CD8-positive, alpha-beta memory T cell (primary cell): Measurements from ENCODE around the gene DSN1. TPM values are rescaled to one million over a fixed set of nuclear protein-coding genes. Genes with fewer than 3 reads are reported as not detected.

Source experiments
- CTCF ChIA-PET: fragments of 350-600 bp; sonication (Branson Sonifier 250); formaldehyde crosslinking; loops from one replicate; lab custom pipeline; 2021; ENCODE audit warnings: antibody characterized with exemption; lab: Charles Lee
- POLR2A ChIA-PET: fragments of 350-600 bp; sonication (Branson Sonifier 250); formaldehyde crosslinking; loops from one replicate; lab custom pipeline; 2021; ENCODE audit warnings: antibody characterized with exemption; lab: Charles Lee
- DNase-seq, 5 donors: peaks; one replicate each; pipeline versions ENCODE4 v3.0.0 to v3.0.0-alpha.2; 2020 to 2022; ENCODE audit warnings: mixed read lengths in 1 of 5
- H3K27ac ChIP-seq: one replicate; pipeline ENCODE4 v1.7.0; 2013; ENCODE audit warnings: low read depth, mild to moderate bottlenecking, low read length, moderate library complexity
- H3K27me3 ChIP-seq: 2 replicates; pipeline ENCODE4 v1.7.0; 2013; ENCODE audit warnings: low read length, mild to moderate bottlenecking; ENCODE audit not compliant: insufficient read depth, poor library complexity, severe bottlenecking
- H3K36me3 ChIP-seq: 2 replicates; pipeline ENCODE4 v1.7.0; 2013; ENCODE audit warnings: mild to moderate bottlenecking, low read length, moderate library complexity; ENCODE audit not compliant: insufficient read depth
- H3K4me1 ChIP-seq: 2 replicates; pipeline ENCODE4 v1.7.0; 2013; ENCODE audit warnings: mild to moderate bottlenecking, low read length, moderate library complexity; ENCODE audit not compliant: insufficient read depth
- H3K4me3 ChIP-seq: 2 replicates; pipeline ENCODE4 v1.7.0; 2013; ENCODE audit warnings: mild to moderate bottlenecking, low read length
- H3K9me3 ChIP-seq: 2 replicates; pipeline ENCODE4 v1.7.0; 2013; ENCODE audit warnings: mild to moderate bottlenecking, low read length
- H3K27ac Mint-ChIP-seq, 8 donors: one replicate each; pipeline ENCODE4 v1.8.0; 2020 to 2021; ENCODE audit warnings: mixed read lengths in 8 of 8, mild to moderate bottlenecking in 6 of 8, inconsistent platforms in 3 of 8, moderate library complexity in 3 of 8
- H3K27me3 Mint-ChIP-seq, 2 donors: one replicate each; pipeline ENCODE4 v1.8.0; 2020 to 2021; ENCODE audit warnings: mixed read lengths in 2 of 2, mild to moderate bottlenecking in 1 of 2, moderate library complexity in 1 of 2
- H3K36me3 Mint-ChIP-seq, 3 donors: one replicate each; pipeline ENCODE4 v1.8.0; 2020 to 2021; ENCODE audit warnings: mixed read lengths in 3 of 3, inconsistent platforms in 1 of 3, mild to moderate bottlenecking in 1 of 3
- H3K4me1 Mint-ChIP-seq, 3 donors: one replicate each; pipeline ENCODE4 v1.8.0; 2020 to 2021; ENCODE audit warnings: mixed read lengths in 3 of 3, inconsistent platforms in 1 of 3, mild to moderate bottlenecking in 1 of 3
- H3K4me3 Mint-ChIP-seq, 7 donors: one replicate each; pipeline ENCODE4 v1.8.0; 2020 to 2021; ENCODE audit warnings: mixed read lengths in 7 of 7, mild to moderate bottlenecking in 6 of 7, moderate library complexity in 4 of 7, inconsistent platforms in 2 of 7
- H3K9me3 Mint-ChIP-seq, 5 donors: one replicate each; pipeline ENCODE4 v1.8.0; 2020 to 2022; ENCODE audit warnings: mixed read lengths in 5 of 5, mild to moderate bottlenecking in 3 of 5, moderate library complexity in 2 of 5, inconsistent platforms in 1 of 5
- polyA plus RNA-seq: library from polyadenylated mRNA; unstranded; fragments of 300-500 nt; fragmentation: Illumina TruSeq; gene quantifications from one replicate; pipeline ENCODE4 v1.2.3, GENCODE V29; 2021
- total RNA-seq, 2 experiments: library from RNA; stranded (reverse); gene quantifications; one replicate each; pipeline ENCODE4 v1.2.3, GENCODE V29; 2021

Gene DSN1
- total and polyA plus RNA-seq, 3 experiments from 2014 or later: 6.7 to 24.7 (median 23.1) TPM

DNA sequence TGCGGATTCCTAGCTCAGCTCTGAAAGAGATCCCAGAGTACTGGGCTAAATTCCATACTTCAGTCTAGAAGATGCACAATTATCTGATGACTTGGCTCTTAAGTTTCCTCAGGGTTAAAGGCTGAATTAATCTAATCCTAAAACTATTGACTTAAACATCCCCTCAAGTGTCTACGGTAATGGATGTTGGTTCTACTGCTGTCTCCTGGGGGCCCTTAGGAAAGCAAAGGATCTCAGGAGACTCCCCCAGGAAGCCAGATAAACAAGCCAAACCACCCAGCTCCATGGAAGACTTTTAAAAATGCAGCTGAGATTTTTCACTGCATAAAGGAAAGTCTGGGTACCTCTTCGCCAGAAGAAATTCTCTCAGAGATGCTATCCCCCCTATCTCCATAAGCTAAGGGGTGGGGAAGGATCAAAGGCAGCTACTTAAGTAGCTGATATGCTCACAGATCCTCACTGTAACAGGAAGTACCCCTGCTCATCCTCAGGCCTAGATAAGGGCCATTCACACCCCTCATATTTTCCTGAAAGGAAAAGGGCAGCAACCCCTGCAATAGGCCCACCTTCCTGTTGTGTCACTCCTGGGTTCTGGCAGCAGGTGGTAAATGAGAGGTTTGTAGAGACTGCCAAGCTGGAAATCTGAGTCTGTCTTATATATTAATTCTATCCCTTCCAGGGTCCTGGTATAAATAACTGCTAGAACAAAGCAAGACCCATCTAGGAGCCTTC is 36.9 kb downstream of the DSN1 start:
- Mint-ChIP-seq H3K4me3 (peak overlapping the region in 1 of 7 donors; percentile 28), H3K27ac (peak overlapping the region in 1 of 8 donors; percentile 14), H3K27me3 (no peaks in the 10 kb centered on the region), H3K9me3 (no peaks in the 10 kb centered on the region), H3K36me3 (no peaks in the 10 kb centered on the region), H3K4me1 (peaks cover 15 to 46% (median 37%) of the 10 kb centered on the region in 3 donors)
- Histone ChIP-seq H3K9me3 (no peaks in the 10 kb centered on the region), H3K4me3 (no peak overlapping the region), H3K27me3 (no peaks in the 10 kb centered on the region), H3K27ac (no peak overlapping the region), H3K36me3 (no peaks in the 10 kb centered on the region), H3K4me1 (peaks cover 15% of the 10 kb centered on the region)
- POLR2A ChIA-PET: no interaction called here
- DNase-seq: no peak
- CTCF ChIA-PET: interaction anchor here (1.2 to 2.2 kb wide), 4 partner anchors 10 to 124 kb away, joined by 3 to 6 read pairs (median 4); no protein-coding TSS in a partner anchor

DNA sequence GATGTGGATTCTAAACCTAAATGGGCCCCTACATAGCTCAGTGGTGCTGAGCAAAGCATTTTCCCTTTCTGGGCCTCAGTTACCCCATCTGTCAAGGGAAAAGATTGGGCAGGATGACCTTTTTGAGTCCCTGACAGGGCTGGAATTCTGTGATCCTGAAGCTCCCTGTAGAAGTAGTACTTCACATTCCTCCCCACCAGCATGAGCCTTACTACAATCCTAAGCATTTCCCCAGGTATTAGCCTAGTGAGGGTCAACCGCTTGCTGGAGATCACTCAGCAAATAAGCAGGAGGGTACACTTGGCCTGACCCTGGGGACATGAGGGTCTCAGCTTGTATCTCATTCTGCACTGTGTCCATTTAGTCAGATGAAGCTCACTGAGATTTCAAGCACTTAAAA is 41.1 kb downstream of the DSN1 start:
- DNase-seq: no peak
- Mint-ChIP-seq H3K4me1 (peaks cover 19 to 52% (median 32%) of the 10 kb centered on the region in 3 donors), H3K27me3 (no peaks in the 10 kb centered on the region), H3K9me3 (no peaks in the 10 kb centered on the region), H3K27ac (peak overlapping the region in 2 of 8 donors; percentile 72 to 87), H3K36me3 (peaks cover 0 to 1% (median 0%) of the 10 kb centered on the region in 3 donors), H3K4me3 (no peak overlapping the region)
- H3K27ac ChIP-seq: no peak overlapping the region
- H3K9me3 ChIP-seq: no peaks in the 10 kb centered on the region
- H3K27me3 ChIP-seq: no peaks in the 10 kb centered on the region
- H3K36me3 ChIP-seq: no peaks in the 10 kb centered on the region
- ChIA-PET CTCF (interaction anchor here (1.0 to 4.0 kb wide), 4 partner anchors 12 to 140 kb away, joined by 3 to 15 read pairs (median 10); no protein-coding TSS in a partner anchor), POLR2A (interaction anchor here (0.7 to 1.6 kb wide), 2 partner anchors 22 to 128 kb away, joined by 4 read pairs; no protein-coding TSS in a partner anchor)
- no peak overlapping the region for H3K4me3 ChIP-seq
- peaks cover 15% of the 10 kb centered on the region for H3K4me1 ChIP-seq

DNA sequence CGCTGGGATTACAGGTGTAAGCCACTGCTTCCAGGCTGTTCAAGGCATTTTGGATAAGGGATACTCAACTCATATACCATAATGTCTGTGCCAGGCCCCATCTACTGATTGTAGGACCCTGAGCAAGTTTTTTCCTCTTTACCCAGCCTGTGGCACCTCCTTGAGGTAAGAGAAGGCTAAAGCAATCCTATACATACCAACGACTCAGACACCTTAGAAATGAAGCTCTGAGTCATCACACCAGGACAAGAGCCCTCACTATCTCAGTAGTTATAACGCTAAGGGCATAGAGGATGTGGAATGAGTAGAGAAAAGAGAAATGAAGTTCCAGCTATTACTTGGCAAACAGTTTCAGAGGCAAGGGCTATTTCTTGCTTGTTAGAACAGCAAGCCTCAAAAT is 44.6 kb downstream of the DSN1 start:
- Histone ChIP-seq H3K27ac (no peak overlapping the region), H3K27me3 (no peaks in the 10 kb centered on the region), H3K4me3 (no peak overlapping the region), H3K36me3 (no peaks in the 10 kb centered on the region), H3K4me1 (peaks cover 7% of the 10 kb centered on the region), H3K9me3 (no peaks in the 10 kb centered on the region)
- ChIA-PET CTCF (interaction anchor here (1.0 kb wide), 1 partner anchor 56 kb away, joined by 3 read pairs; no protein-coding TSS in a partner anchor), POLR2A (no interaction called here)
- Mint-ChIP-seq H3K9me3 (no peaks in the 10 kb centered on the region), H3K36me3 (peaks cover 0 to 4% (median 1%) of the 10 kb centered on the region in 3 donors), H3K4me1 (peaks cover 15 to 31% (median 17%) of the 10 kb centered on the region in 3 donors), H3K4me3 (no peak overlapping the region), H3K27me3 (no peaks in the 10 kb centered on the region), H3K27ac (peak overlapping the region in 2 of 8 donors; percentile 7 to 23)
- no peak for DNase-seq

DNA sequence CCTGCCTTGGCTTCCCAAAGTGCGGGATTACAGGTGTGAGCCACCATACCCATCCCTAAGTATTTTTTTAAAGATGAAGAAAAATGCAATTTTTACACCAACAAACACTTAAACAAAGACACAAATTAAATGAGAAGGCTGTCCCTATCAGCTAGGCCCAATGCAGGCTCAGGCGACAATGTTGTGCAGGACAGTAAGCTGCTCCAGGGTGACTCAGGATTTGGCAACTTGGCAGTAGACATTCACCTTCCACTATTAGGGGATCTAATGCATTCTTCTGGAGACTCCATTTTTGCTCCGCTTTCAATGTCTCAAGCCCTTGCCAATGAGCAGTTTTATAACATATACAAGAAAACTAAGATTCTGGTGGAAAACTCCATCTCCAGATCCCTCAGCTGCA is 47.4 kb downstream of the DSN1 start:
- H3K36me3 Mint-ChIP-seq: peaks cover 0 to 8% (median 1%) of the 10 kb centered on the region in 3 donors
- ChIA-PET POLR2A (no interaction called here), CTCF (no interaction called here)
- no peaks in the 10 kb centered on the region for H3K9me3 Mint-ChIP-seq
- peak overlapping the region in 2 of 8 donors; percentile 46 to 51 for H3K27ac Mint-ChIP-seq
- Histone ChIP-seq H3K27ac (no peak overlapping the region), H3K27me3 (no peaks in the 10 kb centered on the region), H3K36me3 (no peaks in the 10 kb centered on the region), H3K4me3 (no peak overlapping the region), H3K4me1 (no peaks in the 10 kb centered on the region), H3K9me3 (no peaks in the 10 kb centered on the region)
- no peak for DNase-seq
- H3K4me1 Mint-ChIP-seq: peaks cover 5 to 10% (median 6%) of the 10 kb centered on the region in 3 donors
- no peaks in the 10 kb centered on the region for H3K27me3 Mint-ChIP-seq
- H3K4me3 Mint-ChIP-seq: no peak overlapping the region

DNA sequence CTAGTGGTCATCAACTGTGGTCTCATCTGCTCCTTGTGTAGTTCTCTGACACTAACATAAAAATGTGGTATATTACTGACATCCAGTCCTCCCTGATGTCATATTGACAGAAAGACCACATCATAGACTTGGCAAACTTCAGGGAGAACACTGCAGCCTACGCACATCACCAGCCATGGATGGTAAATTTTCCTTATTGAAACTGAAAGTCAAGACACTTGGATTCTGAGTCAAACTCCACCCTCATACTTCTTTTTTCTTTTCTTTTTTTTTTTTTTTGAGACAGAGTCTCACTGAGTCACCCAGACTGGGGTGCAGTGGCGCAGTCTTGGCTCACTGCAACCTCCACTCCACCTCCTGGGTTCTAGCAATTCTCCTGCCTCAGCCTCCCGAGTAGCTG is 53.1 kb downstream of the DSN1 start:
- no peaks in the 10 kb centered on the region for H3K36me3 ChIP-seq
- H3K36me3 Mint-ChIP-seq: peaks cover 0 to 29% (median 8%) of the 10 kb centered on the region in 3 donors
- H3K4me3 Mint-ChIP-seq: no peak overlapping the region
- no peaks in the 10 kb centered on the region for H3K9me3 ChIP-seq
- no peaks in the 10 kb centered on the region for H3K27me3 Mint-ChIP-seq
- H3K9me3 Mint-ChIP-seq: no peaks in the 10 kb centered on the region
- ChIA-PET CTCF (interaction anchor here (1.4 kb wide), 1 partner anchor 20 kb away, joined by 3 read pairs; no protein-coding TSS in a partner anchor), POLR2A (no interaction called here)
- H3K4me3 ChIP-seq: no peak overlapping the region
- H3K4me1 Mint-ChIP-seq: peaks cover 2 to 5% (median 3%) of the 10 kb centered on the region in 3 donors
- no peak for DNase-seq
- H3K27me3 ChIP-seq: no peaks in the 10 kb centered on the region
- H3K4me1 ChIP-seq: no peaks in the 10 kb centered on the region
- peak overlapping the region in 3 of 8 donors; percentile 22 to 76 (median 44) for H3K27ac Mint-ChIP-seq
- no peak overlapping the region for H3K27ac ChIP-seq

DNA sequence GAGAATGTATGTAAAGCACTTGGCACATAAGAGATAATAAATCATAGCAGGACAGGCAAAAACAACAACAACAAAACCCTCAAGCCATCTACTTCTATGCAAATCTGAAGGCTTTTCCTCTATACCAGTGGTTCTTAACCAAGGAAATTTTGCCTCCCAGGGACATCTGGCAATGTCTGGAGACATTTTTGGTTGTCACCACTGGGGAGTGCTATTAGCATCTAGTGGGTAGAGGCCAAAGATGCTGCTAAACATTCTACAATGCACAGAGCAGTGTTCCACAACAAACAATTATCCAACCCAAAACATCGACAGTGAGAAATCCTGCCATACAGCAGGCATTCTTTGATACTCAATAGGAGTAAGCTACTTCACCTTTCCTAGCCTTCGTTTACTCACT is 55.9 kb downstream of the DSN1 start:
- Histone ChIP-seq H3K27ac (no peak overlapping the region), H3K4me3 (no peak overlapping the region), H3K4me1 (no peaks in the 10 kb centered on the region), H3K9me3 (no peaks in the 10 kb centered on the region), H3K36me3 (no peaks in the 10 kb centered on the region), H3K27me3 (no peaks in the 10 kb centered on the region)
- peak in 2 of 5 donors; percentile 7 to 50 for DNase-seq
- Mint-ChIP-seq H3K4me3 (no peak overlapping the region), H3K9me3 (no peaks in the 10 kb centered on the region), H3K4me1 (peaks cover 0 to 5% (median 3%) of the 10 kb centered on the region in 3 donors), H3K27ac (peak overlapping the region in 1 of 8 donors; percentile 14), H3K27me3 (no peaks in the 10 kb centered on the region), H3K36me3 (peaks cover 0 to 35% (median 13%) of the 10 kb centered on the region in 3 donors)
- ChIA-PET CTCF (interaction anchor here (3.8 kb wide), 1 partner anchor 37 kb away, joined by 23 read pairs; no protein-coding TSS in a partner anchor), POLR2A (no interaction called here)

DNA sequence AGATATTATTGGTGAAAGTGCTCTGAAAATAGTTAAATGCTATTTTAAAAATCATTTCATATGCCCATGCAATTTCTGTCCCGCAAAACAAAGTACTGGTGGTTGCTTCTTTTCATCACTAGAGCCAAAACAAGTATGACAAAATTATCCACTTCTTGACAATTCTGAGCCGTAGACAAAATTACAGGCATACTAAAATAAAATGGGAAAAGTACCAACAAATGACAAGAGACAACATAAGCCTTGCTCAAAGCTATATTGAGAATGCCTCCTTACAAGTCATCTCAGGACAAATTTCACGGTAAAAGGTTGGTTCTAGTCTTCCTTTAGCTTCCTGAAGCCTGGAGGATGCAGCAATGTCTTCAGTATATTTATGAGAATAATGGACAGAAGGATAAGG is 56.5 kb downstream of the DSN1 start:
- H3K27me3 Mint-ChIP-seq: no peaks in the 10 kb centered on the region
- Histone ChIP-seq H3K4me1 (no peaks in the 10 kb centered on the region), H3K27ac (no peak overlapping the region), H3K36me3 (no peaks in the 10 kb centered on the region), H3K4me3 (no peak overlapping the region), H3K27me3 (no peaks in the 10 kb centered on the region), H3K9me3 (no peaks in the 10 kb centered on the region)
- H3K27ac Mint-ChIP-seq: peak overlapping the region in 1 of 8 donors; percentile 14
- H3K4me1 Mint-ChIP-seq: peaks cover 0 to 3% (median 0%) of the 10 kb centered on the region in 3 donors
- ChIA-PET CTCF (interaction anchor here (3.8 kb wide), 1 partner anchor 38 kb away, joined by 23 read pairs; no protein-coding TSS in a partner anchor), POLR2A (no interaction called here)
- H3K36me3 Mint-ChIP-seq: peaks cover 0 to 35% (median 13%) of the 10 kb centered on the region in 3 donors
- no peaks in the 10 kb centered on the region for H3K9me3 Mint-ChIP-seq
- DNase-seq: no peak
- no peak overlapping the region for H3K4me3 Mint-ChIP-seq

DNA sequence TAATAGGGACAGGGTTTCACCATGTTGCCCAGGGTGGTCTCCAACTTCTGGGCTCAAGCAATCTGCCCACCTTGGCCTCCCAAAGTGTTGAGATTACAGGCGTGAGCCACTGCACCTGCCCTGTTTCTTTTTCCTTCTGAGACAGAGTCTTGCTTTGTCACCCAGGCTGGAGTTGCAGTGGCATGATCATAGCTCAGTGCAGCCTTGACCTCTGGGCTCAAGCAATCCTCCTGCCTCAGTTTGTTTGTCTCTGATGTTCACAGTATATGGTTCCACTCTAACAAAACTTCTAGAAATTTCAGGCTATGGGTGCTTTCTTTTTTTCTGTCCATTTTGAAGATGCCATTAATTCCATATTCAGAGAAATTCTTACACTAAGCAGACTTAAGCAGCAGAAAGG is 60.8 kb downstream of the DSN1 start:
- Histone ChIP-seq H3K9me3 (no peaks in the 10 kb centered on the region), H3K4me1 (no peaks in the 10 kb centered on the region), H3K27me3 (no peaks in the 10 kb centered on the region), H3K4me3 (no peak overlapping the region), H3K27ac (no peak overlapping the region), H3K36me3 (no peaks in the 10 kb centered on the region)
- ChIA-PET CTCF (interaction anchor here (1.0 kb wide), 1 partner anchor 34 kb away, joined by 3 read pairs; no protein-coding TSS in a partner anchor), POLR2A (no interaction called here)
- Mint-ChIP-seq H3K27ac (no peak overlapping the region), H3K4me3 (no peak overlapping the region), H3K27me3 (no peaks in the 10 kb centered on the region), H3K9me3 (no peaks in the 10 kb centered on the region), H3K36me3 (peaks cover 0 to 13% (median 8%) of the 10 kb centered on the region in 3 donors), H3K4me1 (peaks cover 0 to 3% (median 0%) of the 10 kb centered on the region in 3 donors)
- no peak for DNase-seq
